ENCODE data around the gene BMP6.

The BMP6 gene

DNA sequence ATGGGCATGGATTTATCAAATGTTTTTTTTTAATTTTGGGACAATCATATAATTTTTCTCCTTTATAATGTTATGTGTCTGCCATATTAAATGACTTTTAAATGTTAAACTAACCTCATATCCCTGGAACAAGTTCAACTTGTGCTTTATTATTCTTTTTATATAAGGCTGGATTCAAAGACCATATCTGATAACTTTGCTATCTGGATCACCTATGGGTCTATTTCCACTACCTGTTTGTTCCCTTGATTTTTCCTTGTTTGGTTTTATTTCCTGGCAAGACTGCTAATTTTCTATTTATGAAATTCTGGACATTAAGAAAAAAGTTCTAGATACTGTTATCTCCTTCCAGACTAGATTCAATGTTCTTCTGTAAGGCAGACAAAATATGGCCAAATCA lies 125.9 kb downstream of the BMP6 start:
- TF ChIP-seq, protein P1, sequence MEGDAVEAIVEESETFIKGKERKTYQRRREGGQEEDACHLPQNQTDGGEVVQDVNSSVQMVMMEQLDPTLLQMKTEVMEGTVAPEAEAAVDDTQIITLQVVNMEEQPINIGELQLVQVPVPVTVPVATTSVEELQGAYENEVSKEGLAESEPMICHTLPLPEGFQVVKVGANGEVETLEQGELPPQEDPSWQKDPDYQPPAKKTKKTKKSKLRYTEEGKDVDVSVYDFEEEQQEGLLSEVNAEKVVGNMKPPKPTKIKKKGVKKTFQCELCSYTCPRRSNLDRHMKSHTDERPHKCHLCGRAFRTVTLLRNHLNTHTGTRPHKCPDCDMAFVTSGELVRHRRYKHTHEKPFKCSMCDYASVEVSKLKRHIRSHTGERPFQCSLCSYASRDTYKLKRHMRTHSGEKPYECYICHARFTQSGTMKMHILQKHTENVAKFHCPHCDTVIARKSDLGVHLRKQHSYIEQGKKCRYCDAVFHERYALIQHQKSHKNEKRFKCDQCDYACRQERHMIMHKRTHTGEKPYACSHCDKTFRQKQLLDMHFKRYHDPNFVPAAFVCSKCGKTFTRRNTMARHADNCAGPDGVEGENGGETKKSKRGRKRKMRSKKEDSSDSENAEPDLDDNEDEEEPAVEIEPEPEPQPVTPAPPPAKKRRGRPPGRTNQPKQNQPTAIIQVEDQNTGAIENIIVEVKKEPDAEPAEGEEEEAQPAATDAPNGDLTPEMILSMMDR (IDR thresholded peaks at IDR 0.05) = no peak
- Histone ChIP-seq H3K4me3 (no peak overlapping the region), H3K27ac (no peak overlapping the region)
- DNase-seq (ENCODE audit: low spot score) = no peak

DNA sequence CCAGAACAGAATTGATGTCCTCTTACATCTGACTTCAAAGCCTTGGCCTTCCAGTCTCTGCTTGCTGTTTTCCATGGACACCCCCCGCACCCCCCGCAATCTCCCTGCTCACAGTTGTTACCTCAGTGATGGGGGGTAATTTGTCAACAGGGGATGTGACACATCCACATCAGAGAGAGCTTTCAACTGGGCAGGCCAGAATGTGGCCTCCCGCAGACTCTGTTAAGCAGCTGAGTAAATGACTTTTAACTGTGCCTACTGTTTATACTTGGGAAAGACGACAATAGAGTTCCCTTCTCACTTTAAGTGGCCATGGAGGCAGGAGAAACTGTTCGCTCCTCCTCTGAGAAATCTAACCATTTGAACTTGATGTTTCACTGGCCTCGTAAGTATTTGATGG lies 133.7 kb downstream of the BMP6 start:
- Histone ChIP-seq H3K27ac (no peak overlapping the region), H3K4me3 (no peak overlapping the region)
- TF ChIP-seq, protein P1 (IDR thresholded peaks at IDR 0.05) = no peak
- DNase-seq (ENCODE audit: low spot score) = no peak

DNA sequence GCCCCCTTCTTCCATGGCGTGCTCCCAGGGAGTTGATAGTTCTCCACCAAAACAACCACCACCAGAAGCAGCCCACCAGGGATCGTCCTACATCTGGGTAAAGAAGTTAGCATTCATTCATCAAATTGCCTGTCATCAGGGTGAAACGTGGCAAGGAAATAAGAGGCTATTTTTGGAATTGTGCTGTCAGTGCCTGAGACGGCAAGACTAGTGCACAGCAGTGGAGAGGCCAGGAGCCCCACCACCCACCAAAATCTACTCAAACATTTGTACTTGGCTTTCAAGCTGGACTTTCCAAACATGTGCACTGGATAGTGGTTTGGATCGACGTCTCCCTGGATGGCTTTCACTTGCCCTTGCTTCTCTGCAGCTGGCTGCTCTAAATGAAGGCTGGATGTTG lies 139.9 kb downstream of the BMP6 start:
- TF ChIP-seq, protein P1 (IDR thresholded peaks at IDR 0.05) = no peak
- no peak for DNase-seq (ENCODE audit: low spot score)
- H3K27ac ChIP-seq = no peak overlapping the region

DNA sequence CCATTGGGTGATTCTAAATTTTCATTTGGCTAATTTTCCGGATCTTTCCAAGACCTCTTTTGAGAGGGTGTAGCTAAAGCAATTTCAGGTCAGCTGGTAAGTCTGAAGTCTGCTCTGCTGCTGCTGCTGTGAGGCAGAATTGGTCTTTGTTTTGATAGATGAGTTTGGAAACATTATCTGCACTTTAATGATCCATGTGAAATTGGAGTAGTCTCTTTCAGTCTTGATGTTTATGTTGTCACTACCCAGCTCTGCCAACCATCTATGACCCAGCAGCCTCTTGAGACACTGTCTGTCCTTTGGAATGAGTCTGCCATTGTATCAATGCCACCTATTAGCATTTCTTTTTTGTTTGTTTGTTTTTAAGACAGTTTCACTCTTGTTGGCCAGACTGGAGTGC lies 140.6 kb downstream of the BMP6 start:
- no peak overlapping the region for H3K27ac ChIP-seq
- TF ChIP-seq, protein P1 (IDR thresholded peaks at IDR 0.05) = no peak
- H3K4me3 ChIP-seq = no peak overlapping the region
- no peak for DNase-seq (ENCODE audit: low spot score)

More for the DNA sequence above, 139.9 kb downstream of the BMP6 start:
- H3K4me3 ChIP-seq = no peak overlapping the region

DNA sequence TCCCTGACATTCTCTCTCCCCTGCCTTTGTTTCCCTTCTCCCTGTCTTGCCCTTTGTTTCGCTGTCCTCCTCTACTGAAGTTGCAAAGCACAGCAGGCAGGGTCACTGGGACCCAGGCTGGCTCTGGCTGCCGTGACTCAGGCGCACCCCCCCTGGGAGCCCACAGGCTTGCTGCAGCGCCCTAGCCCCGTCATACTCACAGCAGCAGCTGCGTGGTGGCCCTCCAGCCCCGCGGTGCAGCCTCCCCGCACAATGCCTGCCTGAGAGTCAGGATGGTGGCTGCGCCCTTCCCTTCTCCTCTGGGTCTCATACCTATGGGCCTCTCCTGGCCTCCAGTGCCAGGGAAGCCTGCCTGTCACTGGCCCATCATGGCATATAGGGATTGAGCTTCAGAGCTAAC lies 143.0 kb downstream of the BMP6 start:
- H3K27ac ChIP-seq = no peak overlapping the region
- DNase-seq (ENCODE audit: low spot score) = no peak
- no peak overlapping the region for H3K4me3 ChIP-seq
- TF ChIP-seq, protein P1 (IDR thresholded peaks at IDR 0.05) = no peak

DNA sequence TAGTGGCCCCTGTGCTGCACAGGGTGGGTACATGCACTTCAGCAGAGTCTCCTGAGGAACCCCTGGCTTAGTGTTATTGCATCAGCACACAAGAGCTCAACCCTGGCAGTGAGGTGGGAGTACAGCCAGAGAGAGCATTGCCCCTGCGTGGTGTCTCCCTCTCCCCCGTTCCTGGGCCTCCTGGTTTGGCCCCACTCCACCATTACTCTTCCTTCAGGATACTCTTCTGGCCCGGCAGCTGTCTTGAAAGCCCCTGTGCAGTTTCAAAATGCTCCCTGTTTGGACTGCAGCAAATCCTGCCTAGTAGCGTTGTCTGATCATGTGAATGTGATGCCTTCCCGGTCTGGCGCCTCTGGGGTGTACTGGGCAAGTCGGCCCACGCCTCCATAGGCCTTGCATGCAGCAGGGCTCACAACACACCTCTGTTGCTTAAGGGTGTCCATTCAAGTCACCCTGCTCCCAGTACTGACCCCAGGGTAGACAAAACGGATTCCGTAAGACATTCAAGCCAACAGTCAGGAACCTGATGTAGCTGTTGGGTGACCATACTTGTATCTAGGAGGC lies 152.6 kb downstream of the BMP6 start:
- DNase-seq (ENCODE audit: low spot score) = no peak
- TF ChIP-seq, protein P1 (IDR thresholded peaks at IDR 0.05) = no peak
- no peak overlapping the region for H3K27ac ChIP-seq
- H3K4me3 ChIP-seq = no peak overlapping the region

DNA sequence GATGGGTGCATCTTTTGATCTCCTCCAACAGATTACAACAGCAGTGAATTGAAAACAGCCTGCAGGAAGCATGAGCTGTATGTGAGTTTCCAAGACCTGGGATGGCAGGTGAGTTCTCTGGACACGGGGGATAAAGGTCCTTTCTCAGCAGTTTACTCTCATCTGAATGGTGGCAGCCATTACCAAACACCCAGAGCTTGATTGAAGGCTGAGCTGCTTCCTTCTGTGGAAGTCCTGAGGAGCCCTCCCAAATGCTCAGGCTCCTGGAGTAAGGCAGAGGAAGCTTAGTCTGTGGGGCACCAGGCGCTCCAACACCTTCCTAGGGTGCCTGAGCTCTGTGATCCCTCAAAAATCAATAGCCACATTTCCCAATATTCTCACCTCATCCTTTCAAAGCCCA lies 153.1 kb downstream of the BMP6 start:
- TF ChIP-seq, protein P1 (IDR thresholded peaks at IDR 0.05) = no peak
- no peak overlapping the region for H3K4me3 ChIP-seq
- no peak for DNase-seq (ENCODE audit: low spot score)

More for the DNA sequence above, 153.1 kb downstream of the BMP6 start:
- no peak overlapping the region for H3K27ac ChIP-seq
